ENCODE results near the gene TSC22D2.

Gene TSC22D2

DNA sequence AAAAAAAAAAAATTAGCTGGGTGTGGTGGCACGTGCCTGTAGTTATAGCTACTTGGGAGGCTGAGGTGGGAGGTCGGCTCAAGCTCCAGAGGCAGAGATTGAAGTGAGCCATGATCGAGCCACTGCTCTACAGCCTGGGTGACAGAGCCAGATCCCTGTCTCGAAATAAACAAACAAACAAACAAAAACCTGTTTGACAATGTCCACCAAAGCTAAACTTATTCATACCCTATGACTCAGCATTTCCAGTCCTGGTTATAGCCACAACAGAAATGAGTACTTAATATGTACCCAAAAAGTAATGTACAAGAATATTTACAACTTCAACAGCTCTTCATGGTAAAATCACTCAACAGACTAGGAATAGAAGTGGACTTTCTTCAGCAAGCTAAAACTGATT is 107.1 kb downstream of the TSC22D2 start:
- TF ChIP-seq, protein P1, sequence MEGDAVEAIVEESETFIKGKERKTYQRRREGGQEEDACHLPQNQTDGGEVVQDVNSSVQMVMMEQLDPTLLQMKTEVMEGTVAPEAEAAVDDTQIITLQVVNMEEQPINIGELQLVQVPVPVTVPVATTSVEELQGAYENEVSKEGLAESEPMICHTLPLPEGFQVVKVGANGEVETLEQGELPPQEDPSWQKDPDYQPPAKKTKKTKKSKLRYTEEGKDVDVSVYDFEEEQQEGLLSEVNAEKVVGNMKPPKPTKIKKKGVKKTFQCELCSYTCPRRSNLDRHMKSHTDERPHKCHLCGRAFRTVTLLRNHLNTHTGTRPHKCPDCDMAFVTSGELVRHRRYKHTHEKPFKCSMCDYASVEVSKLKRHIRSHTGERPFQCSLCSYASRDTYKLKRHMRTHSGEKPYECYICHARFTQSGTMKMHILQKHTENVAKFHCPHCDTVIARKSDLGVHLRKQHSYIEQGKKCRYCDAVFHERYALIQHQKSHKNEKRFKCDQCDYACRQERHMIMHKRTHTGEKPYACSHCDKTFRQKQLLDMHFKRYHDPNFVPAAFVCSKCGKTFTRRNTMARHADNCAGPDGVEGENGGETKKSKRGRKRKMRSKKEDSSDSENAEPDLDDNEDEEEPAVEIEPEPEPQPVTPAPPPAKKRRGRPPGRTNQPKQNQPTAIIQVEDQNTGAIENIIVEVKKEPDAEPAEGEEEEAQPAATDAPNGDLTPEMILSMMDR (IDR thresholded peaks at IDR 0.05) = no peak
- TF ChIP-seq ZFX (IDR thresholded peaks at IDR 0.05; ENCODE audit: borderline replicate concordance) = no peak

More for the DNA sequence above, 107.1 kb downstream of the TSC22D2 start:
- H3K27ac ChIP-seq = no peak overlapping the region
